ENCODE measurements around the gene HDAC4.

- TF ChIP-seq CHD2 (IDR thresholded peaks at IDR 0.05; ENCODE audit: low read length, partially characterized antibody) (no peak), KDM1A (IDR thresholded peaks at IDR 0.05; ENCODE audit: low read depth) (no peak), JUNB (IDR thresholded peaks at IDR 0.05) (no peak), MYC (IDR thresholded peaks at IDR 0.05; ENCODE audit: borderline replicate concordance, low read length) (no peak), RNF2 (IDR thresholded peaks at IDR 0.05; ENCODE audit: borderline replicate concordance, low read depth) (no peak), MAFK (IDR thresholded peaks at IDR 0.05; ENCODE audit: partially characterized antibody) (no peak)
- TF ChIP-seq, protein P1, sequence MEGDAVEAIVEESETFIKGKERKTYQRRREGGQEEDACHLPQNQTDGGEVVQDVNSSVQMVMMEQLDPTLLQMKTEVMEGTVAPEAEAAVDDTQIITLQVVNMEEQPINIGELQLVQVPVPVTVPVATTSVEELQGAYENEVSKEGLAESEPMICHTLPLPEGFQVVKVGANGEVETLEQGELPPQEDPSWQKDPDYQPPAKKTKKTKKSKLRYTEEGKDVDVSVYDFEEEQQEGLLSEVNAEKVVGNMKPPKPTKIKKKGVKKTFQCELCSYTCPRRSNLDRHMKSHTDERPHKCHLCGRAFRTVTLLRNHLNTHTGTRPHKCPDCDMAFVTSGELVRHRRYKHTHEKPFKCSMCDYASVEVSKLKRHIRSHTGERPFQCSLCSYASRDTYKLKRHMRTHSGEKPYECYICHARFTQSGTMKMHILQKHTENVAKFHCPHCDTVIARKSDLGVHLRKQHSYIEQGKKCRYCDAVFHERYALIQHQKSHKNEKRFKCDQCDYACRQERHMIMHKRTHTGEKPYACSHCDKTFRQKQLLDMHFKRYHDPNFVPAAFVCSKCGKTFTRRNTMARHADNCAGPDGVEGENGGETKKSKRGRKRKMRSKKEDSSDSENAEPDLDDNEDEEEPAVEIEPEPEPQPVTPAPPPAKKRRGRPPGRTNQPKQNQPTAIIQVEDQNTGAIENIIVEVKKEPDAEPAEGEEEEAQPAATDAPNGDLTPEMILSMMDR (IDR thresholded peaks at IDR 0.05): no peak
These were observed 241.3 kb downstream of the HDAC4 start for GRCh38 chr2:239159476-239159911.

Measured in A549 (cell line).